ENCODE measurements around the gene ROR1.

GRCh38 chr1:64043976-64044375, 270.2 kb downstream of the ROR1 start:
- TF ChIP-seq POLR2A (IDR thresholded peaks at IDR 0.05) (no peak), CTCF (IDR thresholded peaks at IDR 0.05) (no peak)

Data from thyroid gland (tissue), 4 donors.